SK-N-SH (cell line): ENCODE data around the gene TTC23. TPM values are rescaled to one million over a fixed set of nuclear protein-coding genes. Genes with fewer than 3 reads are reported as not detected.

Experiments used
- CTCF ChIA-PET: fragments of 300-600, 350-600 bp; formaldehyde crosslinking; extraction: SDS; loops from one replicate; lab custom pipeline; 2021; lab: Yijun Ruan, JAX
- POLR2A ChIA-PET: fragments of 350-600 bp; sonication (Branson Sonifier 250); formaldehyde crosslinking; extraction: SDS; loops from one replicate; lab custom pipeline; 2020; ENCODE audit warnings: antibody characterized with exemption, inconsistent platforms; lab: Yijun Ruan, JAX
- DNase-seq: peaks from one replicate; pipeline ENCODE4 v3.0.0; 2012
- H2AFZ ChIP-seq: fragments of 200-600 bp; sonication (generic); 2 replicates; pipeline ENCODE4 v1.8.1; 2016; ENCODE audit warnings: antibody characterized with exemption, mild to moderate bottlenecking, low read depth
- H3F3A ChIP-seq: fragments of 200-600 bp; sonication (generic); replicated peaks from 2 replicates; pipeline ENCODE3; 2016; ENCODE audit warnings: antibody characterized with exemption, mild to moderate bottlenecking; ENCODE audit not compliant: insufficient read depth
- H3K27ac ChIP-seq, 2 experiments: fragments of 200-500 bp in 1 of 2; fragments of 200-600 bp in 1 of 2; sonication (Bioruptor generic) in 1 of 2; sonication (generic), shearing (Covaris generic) in 1 of 2; 2 replicates each; pipeline versions ENCODE4 v1.5.1 to v1.6.1; 2014 to 2016; ENCODE audit warnings: low read depth in 2 of 2, inconsistent platforms in 1 of 2, low read length in 1 of 2, mild to moderate bottlenecking in 1 of 2, mixed read lengths in 1 of 2
- H3K27me3 ChIP-seq: fragments of 200-600 bp; sonication (generic), shearing (Covaris generic); 2 replicates; pipeline ENCODE4 v1.6.1; 2016; ENCODE audit warnings: mixed run types; ENCODE audit not compliant: insufficient read depth
- H3K36me3 ChIP-seq, 2 experiments: fragments of 200-500 bp in 1 of 2; fragments of 200-600 bp in 1 of 2; sonication (Bioruptor generic) in 1 of 2; sonication (generic) in 1 of 2; replicated peaks in 1 of 2; 2 replicates each; pipeline versions ENCODE3 to v1.5.1; 2014 to 2016; ENCODE audit warnings: low read length in 1 of 2, mild to moderate bottlenecking in 1 of 2; ENCODE audit not compliant: insufficient read depth in 2 of 2, control insufficient read depth in 1 of 2
- H3K4me1 ChIP-seq, 2 experiments: fragments of 200-500 bp in 1 of 2; fragments of 200-600 bp in 1 of 2; sonication (Bioruptor generic) in 1 of 2; sonication (generic), shearing (Covaris generic) in 1 of 2; 2 replicates each; pipeline versions ENCODE4 v1.5.1 to v1.6.1; 2014 to 2016; ENCODE audit warnings: low read depth in 1 of 2, low read length in 1 of 2, mixed run types in 1 of 2; ENCODE audit not compliant: insufficient read depth in 2 of 2, control insufficient read depth in 1 of 2
- H3K4me2 ChIP-seq: fragments of 200-600 bp; sonication (generic), shearing (Covaris generic); 2 replicates; pipeline ENCODE4 v1.6.1; 2017; ENCODE audit warnings: mixed run types
- H3K4me3 ChIP-seq, 2 experiments: fragments of 200-500 bp in 1 of 2; fragments of 200-600 bp in 1 of 2; sonication (Bioruptor generic) in 1 of 2; sonication (generic), shearing (Covaris generic) in 1 of 2; 2 replicates each; pipeline versions ENCODE4 v1.5.1 to v1.8.1; 2014 to 2016; ENCODE audit warnings: low read depth in 2 of 2, inconsistent platforms in 1 of 2, low read length in 1 of 2, mild to moderate bottlenecking in 1 of 2, mixed read lengths in 1 of 2, moderate library complexity in 1 of 2
- H3K79me2 ChIP-seq: fragments of 200-600 bp; sonication (generic); 2 replicates; pipeline ENCODE4 v1.8.1; 2017; ENCODE audit warnings: mild to moderate bottlenecking; ENCODE audit not compliant: insufficient read depth
- H3K9ac ChIP-seq: fragments of 200-600 bp; sonication (generic); 2 replicates; pipeline ENCODE4 v1.6.1; 2017; ENCODE audit warnings: mixed run types
- H3K9me2 ChIP-seq: fragments of 200-600 bp; sonication (generic); 2 replicates; pipeline ENCODE4 v1.6.1; 2017; ENCODE audit warnings: mixed run types
- H3K9me3 ChIP-seq: fragments of 200-600 bp; sonication (generic); 2 replicates; pipeline ENCODE4 v1.6.1; 2017; ENCODE audit warnings: mixed run types, mild to moderate bottlenecking, moderate library complexity
- H4K20me1 ChIP-seq: fragments of 200-600 bp; sonication (generic); 2 replicates; pipeline ENCODE4 v1.6.1; 2017; ENCODE audit warnings: mild to moderate bottlenecking, mixed run types; ENCODE audit not compliant: insufficient read depth
- CHD2 ChIP-seq: fragments of 150-350 bp; IDR thresholded peaks from 2 replicates; pipeline ENCODE4 v1.6.1; 2018; ENCODE audit warnings: low read length; ENCODE audit not compliant: partially characterized antibody
- ELF1 ChIP-seq: IDR thresholded peaks from 2 replicates; pipeline ENCODE4 v1.4.0; 2012
- FOXM1 ChIP-seq: IDR thresholded peaks from 2 replicates; pipeline ENCODE4 v1.4.0; 2012; ENCODE audit warnings: low read depth, mild to moderate bottlenecking
- RAD21 ChIP-seq: IDR thresholded peaks from 2 replicates; pipeline ENCODE4 v1.6.1; 2012; ENCODE audit warnings: mild to moderate bottlenecking, low read length
- RFX5 ChIP-seq: IDR thresholded peaks from 2 replicates; pipeline ENCODE4 v1.6.1; 2012; ENCODE audit warnings: mild to moderate bottlenecking, improper control_type of control experiment, low read length
- TEAD4 ChIP-seq: IDR thresholded peaks from 2 replicates; pipeline ENCODE4 v1.4.0; 2012; ENCODE audit warnings: mild to moderate bottlenecking, borderline replicate concordance; ENCODE audit not compliant: insufficient read depth
- WGBS: methylation state at CpG from one replicate; pipeline ENCODE4 v1.1.6; 2017; ENCODE audit warnings: low lambda C conversion rate; 5-methylcytosine and 5-hydroxymethylcytosine counted together
- polyA plus RNA-seq, 3 experiments: library from polyadenylated mRNA; depleted of rRNA; stranded (reverse); fragments of >200 nt; gene quantifications; 2 replicates each; pipeline ENCODE4 v1.2.3, GENCODE V29; 2012
- TF ChIP-seq, protein P1 (sequence below): fragments of 150-350 bp; IDR thresholded peaks from 2 replicates; pipeline ENCODE4 v1.6.1; 2016; ENCODE audit warnings: mild to moderate bottlenecking, low read depth, low read length
- TF ChIP-seq, protein P2 (sequence below): IDR thresholded peaks from 2 replicates; pipeline ENCODE4 v1.4.0; 2012; ENCODE audit warnings: low read depth
- TF ChIP-seq, protein P3 (sequence below): IDR thresholded peaks from 2 replicates; pipeline ENCODE4 v1.6.1; 2012; ENCODE audit warnings: mild to moderate bottlenecking, low read depth, low read length, moderate library complexity

Gene TTC23
- polyA plus RNA-seq, 1 of the 3 experiments (the other 2 are of a cell fraction) = 0.79 TPM

DNA sequence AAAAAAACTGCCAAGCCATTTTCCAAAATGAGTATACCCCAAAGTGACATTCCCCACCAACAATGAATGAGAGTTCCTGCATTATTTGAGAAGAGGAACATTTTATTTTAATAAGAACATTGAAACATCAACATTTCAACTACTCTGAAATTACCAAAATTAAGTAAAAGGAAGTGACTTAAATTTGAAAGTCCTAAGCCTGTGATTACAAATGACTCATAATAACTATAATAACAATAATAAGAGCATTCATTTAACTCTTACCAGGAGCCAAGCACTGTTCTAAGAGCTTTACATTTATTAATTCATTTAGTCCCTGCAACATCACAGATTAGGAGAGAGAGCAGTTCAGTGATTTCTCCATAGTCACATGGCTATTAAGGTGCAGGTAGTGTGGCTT lies 34.3 kb upstream of the TTC23 start (continued):
- TF ChIP-seq, protein P1, sequence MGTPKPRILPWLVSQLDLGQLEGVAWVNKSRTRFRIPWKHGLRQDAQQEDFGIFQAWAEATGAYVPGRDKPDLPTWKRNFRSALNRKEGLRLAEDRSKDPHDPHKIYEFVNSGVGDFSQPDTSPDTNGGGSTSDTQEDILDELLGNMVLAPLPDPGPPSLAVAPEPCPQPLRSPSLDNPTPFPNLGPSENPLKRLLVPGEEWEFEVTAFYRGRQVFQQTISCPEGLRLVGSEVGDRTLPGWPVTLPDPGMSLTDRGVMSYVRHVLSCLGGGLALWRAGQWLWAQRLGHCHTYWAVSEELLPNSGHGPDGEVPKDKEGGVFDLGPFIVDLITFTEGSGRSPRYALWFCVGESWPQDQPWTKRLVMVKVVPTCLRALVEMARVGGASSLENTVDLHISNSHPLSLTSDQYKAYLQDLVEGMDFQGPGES = no peak
- TF ChIP-seq ELF1 = no peak
- TF ChIP-seq TEAD4 = no peak
- no peak for TF ChIP-seq RAD21

DNA sequence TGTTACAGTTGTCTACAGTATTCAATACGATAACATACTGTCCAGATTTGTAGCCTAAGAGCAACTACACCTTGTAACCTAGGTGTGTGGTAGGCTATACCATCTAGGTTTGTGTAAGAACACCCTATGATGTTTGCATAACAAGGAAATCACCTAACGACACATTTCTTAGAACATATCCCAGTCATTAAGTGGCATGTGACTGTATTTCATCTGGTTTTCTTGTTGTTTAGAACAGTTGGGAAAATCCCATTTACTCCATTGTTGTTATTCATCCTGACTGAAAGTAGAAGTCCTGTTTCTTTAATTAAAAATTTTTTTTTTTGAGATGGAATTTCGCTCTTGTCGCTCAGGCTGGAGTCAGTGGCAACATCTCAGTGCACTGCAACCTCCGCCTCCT lies 33.2 kb upstream of the TTC23 start:
- no peak overlapping the region for H3K4me3 ChIP-seq
- CTCF ChIA-PET = interaction anchor here (0.9 to 4.4 kb wide), 5 partner anchors 10 to 474 kb away, joined by 3 to 34 read pairs (median 7); no protein-coding TSS in a partner anchor
- TF ChIP-seq CHD2 (no peak), RFX5 (no peak), FOXM1 (no peak)
- TF ChIP-seq, protein P2, sequence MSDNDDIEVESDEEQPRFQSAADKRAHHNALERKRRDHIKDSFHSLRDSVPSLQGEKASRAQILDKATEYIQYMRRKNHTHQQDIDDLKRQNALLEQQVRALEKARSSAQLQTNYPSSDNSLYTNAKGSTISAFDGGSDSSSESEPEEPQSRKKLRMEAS = no peak
- TF ChIP-seq, protein P1 = no peak
- TF ChIP-seq, protein P3, sequence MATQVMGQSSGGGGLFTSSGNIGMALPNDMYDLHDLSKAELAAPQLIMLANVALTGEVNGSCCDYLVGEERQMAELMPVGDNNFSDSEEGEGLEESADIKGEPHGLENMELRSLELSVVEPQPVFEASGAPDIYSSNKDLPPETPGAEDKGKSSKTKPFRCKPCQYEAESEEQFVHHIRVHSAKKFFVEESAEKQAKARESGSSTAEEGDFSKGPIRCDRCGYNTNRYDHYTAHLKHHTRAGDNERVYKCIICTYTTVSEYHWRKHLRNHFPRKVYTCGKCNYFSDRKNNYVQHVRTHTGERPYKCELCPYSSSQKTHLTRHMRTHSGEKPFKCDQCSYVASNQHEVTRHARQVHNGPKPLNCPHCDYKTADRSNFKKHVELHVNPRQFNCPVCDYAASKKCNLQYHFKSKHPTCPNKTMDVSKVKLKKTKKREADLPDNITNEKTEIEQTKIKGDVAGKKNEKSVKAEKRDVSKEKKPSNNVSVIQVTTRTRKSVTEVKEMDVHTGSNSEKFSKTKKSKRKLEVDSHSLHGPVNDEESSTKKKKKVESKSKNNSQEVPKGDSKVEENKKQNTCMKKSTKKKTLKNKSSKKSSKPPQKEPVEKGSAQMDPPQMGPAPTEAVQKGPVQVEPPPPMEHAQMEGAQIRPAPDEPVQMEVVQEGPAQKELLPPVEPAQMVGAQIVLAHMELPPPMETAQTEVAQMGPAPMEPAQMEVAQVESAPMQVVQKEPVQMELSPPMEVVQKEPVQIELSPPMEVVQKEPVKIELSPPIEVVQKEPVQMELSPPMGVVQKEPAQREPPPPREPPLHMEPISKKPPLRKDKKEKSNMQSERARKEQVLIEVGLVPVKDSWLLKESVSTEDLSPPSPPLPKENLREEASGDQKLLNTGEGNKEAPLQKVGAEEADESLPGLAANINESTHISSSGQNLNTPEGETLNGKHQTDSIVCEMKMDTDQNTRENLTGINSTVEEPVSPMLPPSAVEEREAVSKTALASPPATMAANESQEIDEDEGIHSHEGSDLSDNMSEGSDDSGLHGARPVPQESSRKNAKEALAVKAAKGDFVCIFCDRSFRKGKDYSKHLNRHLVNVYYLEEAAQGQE = no peak
- no peaks in the 10 kb centered on the region for H3K27me3 ChIP-seq
- 97% methylated on average over 5 of the region's 5 CpGs for WGBS
- H4K20me1 ChIP-seq = no peaks in the 10 kb centered on the region
- H3K9me2 ChIP-seq = no peaks in the 10 kb centered on the region; the same call in 1 of the 2 replicates
- H3K4me2 ChIP-seq = no peak overlapping the region
- H3F3A ChIP-seq = peaks cover 9% of the 10 kb centered on the region
- no peaks in the 10 kb centered on the region for H3K79me2 ChIP-seq
- POLR2A ChIA-PET = no interaction called here
- H3K4me1 ChIP-seq = peaks cover 0 to 8% of the 10 kb centered on the region in 2 experiments; a peak in 2 of 4 replicates
- H3K36me3 ChIP-seq = peaks cover 0 to 2% of the 10 kb centered on the region in 2 experiments
- no peak for DNase-seq
- H2AFZ ChIP-seq = no peak overlapping the region
- H3K9me3 ChIP-seq = no peaks in the 10 kb centered on the region
- H3K27ac ChIP-seq = no peak overlapping the region
- H3K9ac ChIP-seq = no peak overlapping the region
